NOMO-1 (cell line): Measurements from ENCODE around the gene PDE6D.
A peak's percentile ranks its signal among the peaks of the same experiment; 100 is the strongest.
"Not testable (repeated sequence)": the region's sequence is repeated elsewhere in the genome, so short reads cannot be mapped to it uniquely, and the experiment has no call there.

ENCODE experiments used
- DNase-seq, 2 experiments: peaks; one replicate each; lab custom pipeline; 2025; ENCODE audit not compliant: unreplicated experiment in 2 of 2; lab: John Stamatoyannopoulos, UW

PDE6D gene

GRCh38 chr2:231720987-231721966 lies 59.8 kb downstream of the PDE6D start:
- peak; percentile 60 to 73 for DNase-seq

DNA sequence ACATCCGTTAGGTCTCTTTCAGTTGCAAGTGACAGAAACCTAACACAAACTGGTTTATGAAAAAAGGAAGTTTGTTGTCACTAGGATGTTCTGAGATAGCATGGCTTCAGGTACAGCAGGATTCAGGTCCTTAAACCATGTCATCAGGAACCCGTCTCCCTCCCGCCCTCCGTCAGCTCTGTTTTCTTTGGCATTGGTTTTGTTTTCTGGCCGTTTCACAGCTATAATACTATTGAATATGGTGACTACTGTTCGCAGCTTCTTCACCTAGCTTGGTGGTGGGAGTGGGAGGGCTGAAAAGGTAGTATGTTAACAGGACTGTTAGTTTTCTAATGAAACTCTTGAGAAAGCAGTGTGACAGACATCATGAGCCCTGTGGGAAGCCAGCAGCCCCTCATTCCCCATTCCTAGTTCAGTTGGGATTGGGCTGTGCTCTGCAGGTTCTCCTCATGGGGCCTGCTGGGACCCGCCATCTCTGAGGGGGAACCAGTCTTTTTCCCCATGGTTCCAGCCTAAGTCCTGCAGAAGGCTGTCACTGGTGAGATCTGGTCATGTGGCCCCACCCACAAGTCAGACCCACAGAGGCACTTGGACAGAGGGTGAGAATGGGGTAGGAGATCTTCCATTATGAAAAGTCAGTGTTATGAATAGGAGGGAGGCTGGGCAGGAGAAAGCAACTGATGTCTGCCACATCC lies 60.6 kb downstream of the PDE6D start:
- DNase-seq = no peak

GRCh38 chr2:231718799-231719198 lies 62.3 kb downstream of the PDE6D start:
- DNase-seq = no peak

DNA sequence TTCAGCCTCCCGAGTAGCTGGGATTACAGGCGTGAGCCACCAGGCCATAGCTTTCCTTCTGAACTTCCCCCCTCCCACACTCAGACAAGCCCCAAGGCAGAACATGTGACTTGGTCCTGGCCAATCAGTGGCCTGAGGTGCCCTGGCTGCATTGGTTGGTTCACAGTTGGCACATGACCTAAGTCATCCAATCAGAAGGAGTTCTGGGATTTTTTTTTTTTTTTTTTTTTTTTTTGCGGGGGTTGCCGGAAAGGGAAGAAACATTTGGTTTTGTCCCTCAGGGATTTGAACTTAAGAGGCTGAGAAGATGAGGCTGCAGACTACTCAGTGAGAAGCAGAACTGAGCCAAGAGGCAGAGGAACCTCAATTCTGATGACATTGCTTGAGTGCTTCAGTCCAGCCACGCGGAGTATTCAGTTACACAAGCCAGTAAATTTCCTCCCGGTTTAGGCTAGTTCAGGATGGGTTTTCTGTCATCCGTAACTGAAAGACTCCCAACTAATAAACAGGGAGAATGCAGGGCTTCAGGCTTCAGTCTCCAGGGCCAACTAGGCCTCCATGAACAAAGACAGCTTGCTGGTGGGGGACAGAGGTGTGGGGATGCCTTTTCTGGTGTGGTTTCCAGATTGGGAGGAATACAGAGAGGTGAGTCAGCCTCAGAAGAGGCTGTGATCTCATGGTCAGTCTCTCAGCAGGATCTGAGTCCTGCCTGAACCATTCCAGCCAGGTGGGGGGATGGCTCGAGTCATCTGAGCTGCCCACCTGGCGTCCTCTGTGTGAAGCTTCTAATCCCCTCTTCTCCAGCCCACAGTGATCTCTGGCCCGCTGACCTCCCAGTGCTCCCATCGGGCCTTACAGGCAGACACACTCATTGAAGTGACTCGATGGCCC lies 63.6 kb downstream of the PDE6D start:
- DNase-seq = peak; percentile 86 to 94

GRCh38 chr2:231716666-231717280 lies 64.3 kb downstream of the PDE6D start:
- DNase-seq = no peak

- no peak for DNase-seq
These were observed 65.0 kb downstream of the PDE6D start for GRCh38 chr2:231715988-231716616.

DNA sequence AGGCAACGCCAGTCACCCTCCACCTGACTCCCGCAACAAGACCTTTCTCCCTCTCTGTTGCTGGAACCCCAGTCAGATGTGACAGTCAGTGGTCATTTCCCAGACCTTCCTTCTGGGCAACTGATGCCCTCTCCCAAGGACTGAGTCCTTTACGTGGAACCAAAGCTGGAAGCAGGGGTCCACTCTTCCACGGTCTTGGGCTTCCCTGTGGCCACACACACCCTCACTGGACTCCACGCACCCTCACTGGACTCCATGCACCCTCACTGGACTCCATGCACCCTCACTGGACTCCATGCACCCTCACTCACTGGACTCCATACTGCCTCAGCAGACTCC lies 65.6 kb downstream of the PDE6D start:
- no peak for DNase-seq

DNA sequence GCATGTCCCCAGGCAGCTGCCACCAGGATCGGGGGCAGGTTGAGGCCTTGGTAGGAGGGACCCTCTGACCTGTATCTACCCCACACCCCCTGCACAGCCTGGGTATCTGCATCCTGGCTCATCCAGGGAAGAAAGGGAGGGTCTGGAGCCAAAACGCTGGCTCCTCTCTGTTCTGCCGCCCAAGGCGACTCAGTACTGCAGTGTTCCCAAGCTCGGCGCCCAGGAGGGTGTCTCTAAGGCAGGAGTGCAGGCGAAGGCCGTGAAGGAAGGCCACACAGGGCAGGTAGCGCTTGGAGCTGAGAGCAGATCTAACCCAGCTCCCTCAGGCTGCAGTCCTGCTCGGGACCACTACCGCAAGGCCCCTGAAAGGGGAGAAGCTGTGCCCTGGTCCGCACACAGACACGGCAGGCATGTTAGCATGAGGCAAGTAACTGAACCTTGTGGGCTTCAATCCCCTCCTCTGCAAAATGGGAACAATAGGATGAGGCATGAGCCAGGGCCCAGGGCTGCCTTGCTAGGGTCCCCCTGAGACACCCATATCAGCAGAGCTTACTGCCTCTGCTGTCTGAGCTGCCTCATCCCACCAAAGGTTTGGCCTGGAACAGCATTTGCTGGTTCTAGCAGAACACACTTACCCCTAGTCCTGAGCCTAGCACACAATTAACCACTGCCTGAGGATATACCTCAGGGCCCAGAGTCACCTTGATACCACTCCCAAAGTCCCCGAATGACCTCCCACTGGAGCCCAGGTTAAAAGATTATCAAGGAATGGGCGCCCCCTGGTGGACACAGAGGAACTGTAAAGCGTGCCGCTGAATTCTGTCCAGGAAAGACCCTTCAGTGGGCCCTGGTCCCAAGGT lies 66.2 kb downstream of the PDE6D start:
- peak; percentile 27 to 65 for DNase-seq

GRCh38 chr2:231713730-231714638 lies 67.1 kb downstream of the PDE6D start:
- peak; percentile 81 to 83 for DNase-seq

- not testable (repeated sequence) for DNase-seq
These were observed 67.7 kb downstream of the PDE6D start for GRCh38 chr2:231713406-231713729.

DNA sequence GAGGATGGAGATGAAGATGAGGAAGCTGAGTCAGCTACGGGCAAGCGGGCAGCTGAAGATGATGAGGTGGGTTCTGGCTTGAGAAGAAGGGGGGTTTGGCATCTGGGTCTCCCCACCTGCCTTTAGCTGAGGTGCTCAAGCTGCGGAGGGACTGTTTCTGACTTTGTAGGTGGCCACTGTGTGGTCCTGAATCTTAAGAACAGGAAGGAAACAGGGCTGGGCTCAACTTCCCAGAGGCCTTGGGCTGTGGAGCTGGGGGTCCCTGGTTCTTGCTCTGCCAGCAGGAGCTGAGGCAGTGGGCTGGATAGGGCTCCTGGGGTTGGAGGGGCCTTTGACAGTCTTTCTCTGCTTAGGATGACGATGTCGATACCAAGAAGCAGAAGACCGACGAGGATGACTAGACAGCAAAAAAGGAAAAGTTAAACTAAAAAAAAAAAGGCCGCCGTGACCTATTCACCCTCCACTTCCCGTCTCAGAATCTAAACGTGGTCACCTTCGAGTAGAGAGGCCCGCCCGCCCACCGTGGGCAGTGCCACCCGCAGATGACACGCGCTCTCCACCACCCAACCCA lies 68.5 kb downstream of the PDE6D start:
- not testable (repeated sequence) for DNase-seq

GRCh38 chr2:231711677-231712450 lies 69.2 kb downstream of the PDE6D start:
- no peak for DNase-seq

- peak; percentile 19 to 63 for DNase-seq
These were observed 70.0 kb downstream of the PDE6D start for GRCh38 chr2:231710799-231711676.

DNA sequence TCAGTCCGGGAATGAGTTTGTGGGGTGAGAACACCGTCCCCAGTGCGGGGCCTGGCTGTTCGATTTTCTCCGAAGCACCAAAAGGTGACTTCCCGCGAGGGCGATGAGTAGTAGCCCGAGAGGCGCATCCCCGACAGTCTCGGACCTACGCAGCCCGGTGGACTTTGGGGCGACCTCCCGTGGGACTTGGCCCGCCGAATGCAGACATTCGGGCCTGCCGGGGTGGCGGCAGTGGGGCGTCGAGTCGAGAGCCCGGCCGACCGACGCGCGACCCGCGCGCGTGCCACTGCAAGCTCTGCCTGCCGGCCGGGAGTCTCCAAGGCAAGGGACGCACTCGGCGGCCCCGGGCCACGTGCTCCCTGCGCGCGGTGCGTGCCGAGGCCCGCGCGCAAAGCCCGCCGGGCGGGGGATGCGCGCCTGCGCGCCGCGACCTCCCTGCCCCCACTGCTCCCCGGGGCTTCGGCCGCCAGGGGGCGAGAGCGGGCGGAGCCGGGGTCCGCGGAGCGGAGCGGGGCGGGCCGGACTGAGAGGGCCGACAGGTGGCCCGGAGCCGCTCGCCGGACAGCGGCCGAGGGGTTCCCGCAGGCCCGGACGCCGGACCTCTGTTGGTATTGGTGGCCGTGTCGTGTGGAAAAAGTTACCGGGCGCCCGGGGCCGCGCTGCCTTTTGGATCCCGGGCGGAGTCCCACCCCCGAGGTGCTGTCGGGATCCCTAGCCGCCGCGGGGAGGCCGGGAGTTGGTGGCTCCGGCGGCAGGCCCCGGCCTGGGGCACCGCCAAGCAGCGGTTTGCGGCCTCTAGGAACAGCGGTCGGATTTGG lies 70.9 kb downstream of the PDE6D start:
- DNase-seq = peak; percentile 72 to 86

- peak in 1 of 2 experiments; percentile 30 for DNase-seq
These were observed 71.5 kb downstream of the PDE6D start for GRCh38 chr2:231709636-231709980.
